PC-3 (cell line): ENCODE data around the gene SPIRE1. TPM values are rescaled to one million over a fixed set of nuclear protein-coding genes. Genes with fewer than 3 reads are reported as not detected.
A peak's percentile ranks its signal among the peaks of the same experiment; 100 is the strongest.

Experiments used
- ATAC-seq: fragments of 200-7000 bp; cut with Tn5 transposase; 2 replicates; pipeline ENCODE4 v1.9.1; 2020; ENCODE audit warnings: mild to moderate bottlenecking, moderate library complexity
- BruUV-seq: library from RNA; stranded (reverse); fragments of 400-500 nt; replicated peaks from 2 replicates; lab custom pipeline; 2021; lab: Mats Ljungman, UMichigan
- CTCF ChIA-PET: fragments of 300-600 bp; sonication (Branson Sonifier 250); formaldehyde crosslinking; loops from one replicate; lab custom pipeline; 2022; ENCODE audit warnings: antibody characterized with exemption; lab: Charles Lee
- POLR2A ChIA-PET: fragments of 300-600 bp; sonication (Branson Sonifier 250); formaldehyde crosslinking; loops from one replicate; lab custom pipeline; 2022; ENCODE audit warnings: antibody characterized with exemption; ENCODE audit not compliant: unreplicated experiment; lab: Charles Lee
- DNase-seq: peaks from one replicate; pipeline ENCODE4 v3.0.0-alpha.2; 2015
- H2AFZ ChIP-seq: fragments of 300-600 bp; sonication (generic); 2 replicates; pipeline ENCODE4 v1.6.0; 2016; ENCODE audit warnings: antibody characterized with exemption, low read length
- H3F3A ChIP-seq: fragments of 300-600 bp; sonication (generic); one replicate; pipeline ENCODE4 v1.6.0; 2017; ENCODE audit warnings: antibody characterized with exemption, low read length, control low read depth, mild to moderate bottlenecking; ENCODE audit not compliant: unreplicated experiment
- H3K27ac ChIP-seq: fragments of 300-600 bp; sonication (generic); 2 replicates; pipeline ENCODE4 v1.5.1; 2016; ENCODE audit warnings: mild to moderate bottlenecking, low read length
- H3K27me3 ChIP-seq: fragments of 300-600 bp; sonication (generic); 2 replicates; pipeline ENCODE4 v1.6.1; 2016; ENCODE audit warnings: low read length, mixed read lengths
- H3K36me3 ChIP-seq: fragments of 300-600 bp; sonication (generic); 2 replicates; pipeline ENCODE4 v1.6.1; 2016; ENCODE audit warnings: low read depth, mixed run types, low read length, mixed read lengths
- H3K4me1 ChIP-seq: fragments of 300-600 bp; sonication (generic); 2 replicates; pipeline ENCODE4 v1.5.1; 2016; ENCODE audit warnings: low read length; ENCODE audit not compliant: insufficient read depth
- H3K4me2 ChIP-seq: fragments of 300-600 bp; sonication (generic); 2 replicates; pipeline ENCODE4 v1.6.0; 2016; ENCODE audit warnings: low read length
- H3K4me3 ChIP-seq: fragments of 300-600 bp; sonication (generic); 2 replicates; pipeline ENCODE4 v1.5.1; 2016; ENCODE audit warnings: mild to moderate bottlenecking, low read length, mixed read lengths
- H3K79me2 ChIP-seq: fragments of 300-600 bp; sonication (generic); 2 replicates; pipeline ENCODE4 v1.6.1; 2017; ENCODE audit warnings: low read length, mixed read lengths
- H3K9ac ChIP-seq: fragments of 300-600 bp; sonication (generic); 2 replicates; pipeline ENCODE4 v1.6.0; 2016; ENCODE audit warnings: mild to moderate bottlenecking, low read length
- H3K9me2 ChIP-seq: fragments of 300-600 bp; sonication (generic); replicated peaks from 2 replicates; pipeline ENCODE4 v1.6.1; 2016; ENCODE audit warnings: mixed run types, low read length, mixed read lengths
- H3K9me3 ChIP-seq: fragments of 300-600 bp; sonication (generic); 2 replicates; pipeline ENCODE4 v1.6.1; 2016; ENCODE audit warnings: low read length, mixed read lengths
- H4K20me1 ChIP-seq: fragments of 300-600 bp; sonication (generic); 2 replicates; pipeline ENCODE4 v1.6.1; 2016; ENCODE audit warnings: low read length, mixed read lengths
- CTCF ChIP-seq: fragments of 300-600 bp; sonication (generic); conservative IDR thresholded peaks from 2 replicates; pipeline ENCODE4 v1.5.1; 2017; ENCODE audit warnings: antibody characterized with exemption, low read depth, mild to moderate bottlenecking, low read length
- EZH2 ChIP-seq: fragments of 300-600 bp; sonication (generic); IDR thresholded peaks from one replicate; pipeline ENCODE4 v1.6.1; 2017; ENCODE audit warnings: antibody characterized with exemption, mild to moderate bottlenecking, low read length; ENCODE audit not compliant: unreplicated experiment
- EZH2phosphoT487 ChIP-seq: fragments of 300-600 bp; sonication (generic); IDR thresholded peaks from 2 replicates; pipeline ENCODE4 v1.6.1; 2018; ENCODE audit warnings: mild to moderate bottlenecking, antibody characterized with exemption, low read length, borderline replicate concordance
- intact Hi-C: fragments of 100-400 bp; cut with micrococcal nuclease; formaldehyde crosslinking; loops from 2 replicates; pipeline ENCODE4 v1.9.0; 2023
- total RNA-seq: library from RNA; depleted of rRNA; stranded (reverse); fragments of >200 nt; gene quantifications from 2 replicates; pipeline ENCODE4 v1.2.3, GENCODE V29; 2014

The SPIRE1 gene
- total RNA-seq, 1 experiment from 2014 or later: 32.4 TPM

GRCh38 chr18:12449051-12449785 lies 208.7 kb downstream of the SPIRE1 start:
- H3K9me2 ChIP-seq: no peaks in the 10 kb centered on the region
- no peak overlapping the region for H3K27ac ChIP-seq
- H3K4me3 ChIP-seq: no peak overlapping the region
- H4K20me1 ChIP-seq: no peaks in the 10 kb centered on the region
- CTCF ChIA-PET: no interaction called here
- intact Hi-C loops: no loop called here
- no peaks in the 10 kb centered on the region for H3K27me3 ChIP-seq
- ATAC-seq (no peak), DNase-seq (no peak)
- TSS peak; percentile 6 for BruUV-seq
- no peaks in the 10 kb centered on the region for H3K9me3 ChIP-seq
- POLR2A ChIA-PET: interaction anchor here (0.6 kb wide), 1 partner anchor 90 kb away, joined by 9 read pairs; no protein-coding TSS in a partner anchor
- H3K36me3 ChIP-seq: peaks cover 12% of the 10 kb centered on the region
- no peaks in the 10 kb centered on the region for H3K79me2 ChIP-seq
- TF ChIP-seq EZH2phosphoT487 (no peak), CTCF (no peak), EZH2 (no peak)
- no peaks in the 10 kb centered on the region for H3F3A ChIP-seq
- no peak overlapping the region for H3K9ac ChIP-seq
- H3K4me2 ChIP-seq: no peak overlapping the region
- H3K4me1 ChIP-seq: no peaks in the 10 kb centered on the region
- no peak overlapping the region for H2AFZ ChIP-seq

- intact Hi-C loops: no loop called here
- no peaks in the 10 kb centered on the region for H3K27me3 ChIP-seq
- H2AFZ ChIP-seq: no peak overlapping the region
- ATAC-seq (no peak), DNase-seq (no peak)
- H3K4me1 ChIP-seq: no peaks in the 10 kb centered on the region
- no peaks in the 10 kb centered on the region for H3F3A ChIP-seq
- TF ChIP-seq EZH2phosphoT487 (no peak), CTCF (no peak), EZH2 (no peak)
- peaks cover 15% of the 10 kb centered on the region for H3K36me3 ChIP-seq
- no peak overlapping the region for H3K27ac ChIP-seq
- no peaks in the 10 kb centered on the region for H4K20me1 ChIP-seq
- H3K9me2 ChIP-seq: no peaks in the 10 kb centered on the region
- no TSS peak for BruUV-seq
- no peaks in the 10 kb centered on the region for H3K9me3 ChIP-seq
- H3K9ac ChIP-seq: no peak overlapping the region
- ChIA-PET CTCF (no interaction called here), POLR2A (no interaction called here)
- no peaks in the 10 kb centered on the region for H3K79me2 ChIP-seq
- H3K4me3 ChIP-seq: no peak overlapping the region
- no peak overlapping the region for H3K4me2 ChIP-seq
Measured at GRCh38 chr18:12445554-12445953, 212.4 kb downstream of the SPIRE1 start.

GRCh38 chr18:12443551-12443950 lies 214.4 kb downstream of the SPIRE1 start:
- POLR2A ChIA-PET: no interaction called here

More at GRCh38 chr18:12443551-12443950, 214.4 kb downstream of the SPIRE1 start:
- Histone ChIP-seq H3K4me3 (no peak overlapping the region), H3K4me1 (no peaks in the 10 kb centered on the region), H3K9me2 (no peaks in the 10 kb centered on the region), H3F3A (no peaks in the 10 kb centered on the region), H3K27ac (no peak overlapping the region), H3K79me2 (no peaks in the 10 kb centered on the region), H3K36me3 (peaks cover 9% of the 10 kb centered on the region; the same call in 1 of the 2 replicates), H3K4me2 (no peak overlapping the region), H3K27me3 (no peaks in the 10 kb centered on the region), H4K20me1 (no peaks in the 10 kb centered on the region), H2AFZ (no peak overlapping the region), H3K9ac (no peak overlapping the region), H3K9me3 (no peaks in the 10 kb centered on the region)
- ATAC-seq: no peak
- CTCF ChIA-PET: no interaction called here
- TF ChIP-seq EZH2phosphoT487 (no peak), CTCF (no peak), EZH2 (no peak)
- DNase-seq: no peak
- intact Hi-C loops: loop anchor here (5.0 kb wide), 1 partner anchor 51 kb away; no protein-coding TSS in a partner anchor
- no TSS peak for BruUV-seq
